ENCODE measurements around the gene SGMS1.

Gene SGMS1

GRCh38 chr10:50392966-50393718, 230.6 kb downstream of the SGMS1 start:
- Histone ChIP-seq H3F3A (ENCODE audit: control insufficient read depth, insufficient read depth) (no peaks in the 10 kb centered on the region), H3K9me3 (ENCODE audit: control insufficient read depth, insufficient read depth, low read length) (no peaks in the 10 kb centered on the region), H3K79me2 (ENCODE audit: control insufficient read depth, low read length) (no peaks in the 10 kb centered on the region), H3K4me1 (ENCODE audit: control insufficient read depth, low read length) (peaks cover 44% of the 10 kb centered on the region), H4K20me1 (ENCODE audit: control insufficient read depth, insufficient read depth, low read depth, low read length) (no peaks in the 10 kb centered on the region), H3K9me2 (replicated peaks; ENCODE audit: control insufficient read depth, low read length) (no peaks in the 10 kb centered on the region), H3K27me3 (ENCODE audit: control insufficient read depth, low read length) (no peaks in the 10 kb centered on the region), H3K27ac (ENCODE audit: low read depth, low read length) (no peak overlapping the region), H3K36me3 (ENCODE audit: control insufficient read depth, low read length) (no peaks in the 10 kb centered on the region), H3K4me3 (ENCODE audit: low read length) (no peak overlapping the region), H3K4me2 (ENCODE audit: low read length) (no peak overlapping the region)
- no peak for TF ChIP-seq EZH2phosphoT487 (IDR thresholded peaks at IDR 0.05; ENCODE audit: borderline replicate concordance, low read length)
- TF ChIP-seq CTCF (IDR thresholded peaks at IDR 0.05; ENCODE audit: low read depth, low read length, poor library complexity, severe bottlenecking) = no peak

GRCh38 chr10:50392426-50392825, 231.3 kb downstream of the SGMS1 start:
- Histone ChIP-seq H3K9me2 (replicated peaks; ENCODE audit: control insufficient read depth, low read length) (no peaks in the 10 kb centered on the region), H3K4me3 (ENCODE audit: low read length) (no peak overlapping the region), H3F3A (ENCODE audit: control insufficient read depth, insufficient read depth) (no peaks in the 10 kb centered on the region), H3K27ac (ENCODE audit: low read depth, low read length) (no peak overlapping the region), H3K36me3 (ENCODE audit: control insufficient read depth, low read length) (no peaks in the 10 kb centered on the region), H3K79me2 (ENCODE audit: control insufficient read depth, low read length) (no peaks in the 10 kb centered on the region), H4K20me1 (ENCODE audit: control insufficient read depth, insufficient read depth, low read depth, low read length) (no peaks in the 10 kb centered on the region), H3K4me1 (ENCODE audit: control insufficient read depth, low read length) (peaks cover 47% of the 10 kb centered on the region), H3K4me2 (ENCODE audit: low read length) (no peak overlapping the region), H3K9me3 (ENCODE audit: control insufficient read depth, insufficient read depth, low read length) (no peaks in the 10 kb centered on the region), H3K27me3 (ENCODE audit: control insufficient read depth, low read length) (no peaks in the 10 kb centered on the region)
- TF ChIP-seq EZH2phosphoT487 (IDR thresholded peaks at IDR 0.05; ENCODE audit: borderline replicate concordance, low read length) (no peak), CTCF (IDR thresholded peaks at IDR 0.05; ENCODE audit: low read depth, low read length, poor library complexity, severe bottlenecking) (no peak)

DNA sequence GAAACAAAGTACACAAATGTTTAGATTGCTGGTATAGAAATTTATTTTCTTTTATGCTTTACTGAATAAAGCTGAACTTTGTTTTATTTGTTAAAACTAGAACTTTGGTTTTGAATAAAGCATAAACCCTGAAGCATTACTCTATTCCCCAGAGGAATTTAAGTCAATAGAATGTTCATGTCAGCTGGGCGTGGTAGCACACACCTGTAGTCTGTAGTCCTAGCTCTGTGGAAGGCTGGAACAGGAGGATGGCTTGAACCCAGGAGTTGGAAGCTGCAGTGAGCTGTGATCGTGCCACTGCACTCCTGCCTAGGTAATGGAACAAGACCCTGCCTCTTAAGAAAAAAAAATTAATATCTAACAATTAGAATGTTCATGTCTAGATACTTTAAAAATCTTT, 233.5 kb downstream of the SGMS1 start:
- Histone ChIP-seq H4K20me1 (ENCODE audit: control insufficient read depth, insufficient read depth, low read depth, low read length) (no peaks in the 10 kb centered on the region), H3F3A (ENCODE audit: control insufficient read depth, insufficient read depth) (no peaks in the 10 kb centered on the region), H3K27ac (ENCODE audit: low read depth, low read length) (no peak overlapping the region), H3K4me1 (ENCODE audit: control insufficient read depth, low read length) (peaks cover 49% of the 10 kb centered on the region), H3K4me2 (ENCODE audit: low read length) (no peak overlapping the region), H3K9me2 (replicated peaks; ENCODE audit: control insufficient read depth, low read length) (no peaks in the 10 kb centered on the region), H3K4me3 (ENCODE audit: low read length) (no peak overlapping the region), H3K79me2 (ENCODE audit: control insufficient read depth, low read length) (no peaks in the 10 kb centered on the region), H3K9me3 (ENCODE audit: control insufficient read depth, insufficient read depth, low read length) (no peaks in the 10 kb centered on the region), H3K36me3 (ENCODE audit: control insufficient read depth, low read length) (no peaks in the 10 kb centered on the region), H3K27me3 (ENCODE audit: control insufficient read depth, low read length) (no peaks in the 10 kb centered on the region)
- TF ChIP-seq EZH2phosphoT487 (IDR thresholded peaks at IDR 0.05; ENCODE audit: borderline replicate concordance, low read length) (no peak), CTCF (IDR thresholded peaks at IDR 0.05; ENCODE audit: low read depth, low read length, poor library complexity, severe bottlenecking) (no peak)

All from DOHH2 (cell line).